ENCODE measurements around the gene COPS4.

The COPS4 gene

GRCh38 chr4:83113429-83113786 is 78.4 kb downstream of the COPS4 start:
- DNase-seq (ENCODE audit: extremely low spot score, insufficient read length, low read depth) (no peak), FAIRE-seq (peak; percentile 70)

- DNase-seq (ENCODE audit: extremely low spot score, insufficient read length, low read depth) (no peak), FAIRE-seq (peak; percentile 97)
These were observed 79.6 kb downstream of the COPS4 start, which contains the start of gene PLAC8 for GRCh38 chr4:83114576-83114975. TSS of gene PLAC8 (minus strand) at chr4:83114729. CDS start at chr4:83107921, 6,808 bp downstream.

- no peak for FAIRE-seq
- DNase-seq (ENCODE audit: extremely low spot score, insufficient read length, low read depth) = no peak
These were observed 80.0 kb downstream of the COPS4 start for GRCh38 chr4:83115000-83115399.

- FAIRE-seq = no peak
These were observed 80.8 kb downstream of the COPS4 start for GRCh38 chr4:83115656-83116285.

GRCh38 chr4:83118869-83119268 is 83.9 kb downstream of the COPS4 start:
- no peak for DNase-seq (ENCODE audit: extremely low spot score, insufficient read length, low read depth)

More at GRCh38 chr4:83115656-83116285, 80.8 kb downstream of the COPS4 start:
- no peak for DNase-seq (ENCODE audit: extremely low spot score, insufficient read length, low read depth)

GRCh38 chr4:83121246-83121645 is 86.3 kb downstream of the COPS4 start:
- DNase-seq (ENCODE audit: extremely low spot score, insufficient read length, low read depth) = no peak
- FAIRE-seq = no peak

More at GRCh38 chr4:83118869-83119268, 83.9 kb downstream of the COPS4 start:
- peak; percentile 42 for FAIRE-seq

GRCh38 chr4:83124111-83124780 is 89.3 kb downstream of the COPS4 start:
- FAIRE-seq (peak; percentile 76), DNase-seq (ENCODE audit: extremely low spot score, insufficient read length, low read depth) (no peak)
